Thyroid gland (tissue), 4 donors: Measurements from ENCODE around the gene PHEX. TPM values are rescaled to one million over a fixed set of nuclear protein-coding genes. Genes with fewer than 3 reads are reported as not detected.
A peak's percentile ranks its signal among the peaks of the same experiment; 100 is the strongest.

Experiments used
- DNase-seq, 2 donors: peaks; one replicate each; pipeline ENCODE4 v3.0.0-alpha.2; 2019
- H3K27ac ChIP-seq, 3 donors: fragments of 200-600 bp; sonication (generic); 1 replicate in 2 of 3; 2 replicates in 1 of 3; pipeline ENCODE4 v1.5.1; 2016 to 2019; ENCODE audit warnings: mild to moderate bottlenecking in 1 of 3, moderate library complexity in 1 of 3
- H3K27me3 ChIP-seq: fragments of 200-600 bp; sonication (generic); one replicate; pipeline ENCODE4 v1.5.1; 2019
- H3K36me3 ChIP-seq, 2 donors: fragments of 200-600 bp; sonication (generic); one replicate each; pipeline ENCODE4 v1.5.1; 2016 to 2019
- H3K4me1 ChIP-seq, 2 donors: fragments of 200-600 bp; sonication (generic); one replicate each; pipeline ENCODE4 v1.5.1; 2017 to 2019
- H3K4me3 ChIP-seq, 3 donors: fragments of 200-600 bp; sonication (generic); replicated peaks in 1 of 3; 1 replicate in 2 of 3; 2 replicates in 1 of 3; pipeline ENCODE4 v1.5.1; 2016; ENCODE audit warnings: mild to moderate bottlenecking in 1 of 3
- H3K9me3 ChIP-seq: fragments of 200-600 bp; sonication (generic); one replicate; pipeline ENCODE4 v1.5.1; 2017
- CTCF ChIP-seq, 6 experiments: fragments of 200-600 bp in 3 of 6; fragments of 450-650 bp in 3 of 6; sonication (generic) in 3 of 6; IDR thresholded peaks; one replicate each; pipeline ENCODE4 v1.5.1; 2016 to 2019; ENCODE audit warnings: antibody characterized with exemption in 6 of 6, mild to moderate bottlenecking in 2 of 6, inconsistent platforms in 1 of 6, moderate library complexity in 1 of 6
- POLR2A ChIP-seq, 2 donors: fragments of 450-650 bp; IDR thresholded peaks; one replicate each; pipeline ENCODE4 v1.6.1; 2017; ENCODE audit warnings: antibody characterized with exemption in 2 of 2, mild to moderate bottlenecking in 2 of 2, moderate library complexity in 1 of 2
- WGBS, 2 donors: methylation state at CpG; one replicate each; pipeline ENCODE4 v1.1.5; 2017; 5-methylcytosine and 5-hydroxymethylcytosine counted together
- intact Hi-C: fragments of 100-400 bp; cut with DNase I; formaldehyde crosslinking; loops from one replicate; pipeline ENCODE4 v1.15.1; 2023
- total RNA-seq, 4 donors: library from RNA; depleted of rRNA; stranded (reverse); fragments of >200 nt; gene quantifications; one replicate each; pipeline ENCODE4 v1.2.3, GENCODE V29; 2016

PHEX gene
- total RNA-seq, 4 donors from 2014 or later, result 1.5 to 12.4 (median 5.2) TPM

- 83 to 94% methylated on average over 1 of the region's 1 CpG for WGBS, 2 donors
- intact Hi-C loops, result no loop called here
- H3K4me3 ChIP-seq, result no peak overlapping the region
- no peaks in the 10 kb centered on the region for H3K27me3 ChIP-seq
- no peaks in the 10 kb centered on the region for H3K4me1 ChIP-seq
- H3K27ac ChIP-seq, result no peak overlapping the region
- no peaks in the 10 kb centered on the region for H3K36me3 ChIP-seq
- DNase-seq, result no peak
- TF ChIP-seq CTCF (IDR thresholded peaks at IDR 0.05) (no peak), POLR2A (IDR thresholded peaks at IDR 0.05) (no peak)
- no peaks in the 10 kb centered on the region for H3K9me3 ChIP-seq
These were observed 93.4 kb downstream of the PHEX start for GRCh38 chrX:22125481-22125880.

GRCh38 chrX:22126327-22126726 lies 94.2 kb downstream of the PHEX start:
- Histone ChIP-seq H3K4me1 (no peaks in the 10 kb centered on the region), H3K36me3 (no peaks in the 10 kb centered on the region), H3K27me3 (no peaks in the 10 kb centered on the region), H3K27ac (no peak overlapping the region), H3K9me3 (no peaks in the 10 kb centered on the region), H3K4me3 (no peak overlapping the region)
- 95 to 100% methylated on average over 1 of the region's 1 CpG for WGBS, 2 donors
- intact Hi-C loops, result no loop called here
- DNase-seq, result no peak
- TF ChIP-seq CTCF (IDR thresholded peaks at IDR 0.05) (no peak), POLR2A (IDR thresholded peaks at IDR 0.05) (no peak)

GRCh38 chrX:22128961-22129360 lies 96.8 kb downstream of the PHEX start:
- H3K4me1 ChIP-seq, result no peaks in the 10 kb centered on the region
- no peak overlapping the region for H3K27ac ChIP-seq
- DNase-seq, result no peak
- TF ChIP-seq POLR2A (IDR thresholded peaks at IDR 0.05) (no peak), CTCF (IDR thresholded peaks at IDR 0.05) (no peak)
- H3K27me3 ChIP-seq, result no peaks in the 10 kb centered on the region
- intact Hi-C loops, result no loop called here
- no peaks in the 10 kb centered on the region for H3K9me3 ChIP-seq
- no peaks in the 10 kb centered on the region for H3K36me3 ChIP-seq
- 93 to 95% methylated on average over 4 of the region's 4 CpGs for WGBS, 2 donors
- H3K4me3 ChIP-seq, result no peak overlapping the region

GRCh38 chrX:22134681-22135080 lies 102.6 kb downstream of the PHEX start:
- peaks cover 0 to 14% of the 10 kb centered on the region in 2 donors for H3K4me1 ChIP-seq
- no peaks in the 10 kb centered on the region for H3K36me3 ChIP-seq
- peak in 1 of 2 donors; percentile 7 for DNase-seq
- TF ChIP-seq POLR2A (IDR thresholded peaks at IDR 0.05), result no peak
- peak overlapping the region in 2 of 3 donors; percentile 47 to 59 for H3K27ac ChIP-seq
- no peaks in the 10 kb centered on the region for H3K27me3 ChIP-seq
- intact Hi-C loops, result no loop called here
- 23 to 31% methylated on average over 2 to 4 of the region's 4 CpGs for WGBS, 2 donors
- H3K9me3 ChIP-seq, result no peaks in the 10 kb centered on the region
- H3K4me3 ChIP-seq, result no peak overlapping the region

- Histone ChIP-seq H3K27ac (peak overlapping the region; percentile 27 to 59 (median 47)), H3K9me3 (no peaks in the 10 kb centered on the region), H3K4me1 (peaks cover 3 to 14% of the 10 kb centered on the region in 2 donors), H3K4me3 (no peak overlapping the region), H3K36me3 (no peaks in the 10 kb centered on the region), H3K27me3 (no peaks in the 10 kb centered on the region)
- peak; percentile 62 to 72 for DNase-seq
- intact Hi-C loops, result no loop called here
- WGBS, 2 donors, result 19 to 26% methylated on average over 4 of the region's 4 CpGs
- TF ChIP-seq CTCF (IDR thresholded peaks at IDR 0.05) (no peak), POLR2A (IDR thresholded peaks at IDR 0.05) (no peak)
These were observed 103.1 kb downstream of the PHEX start for GRCh38 chrX:22135171-22135711.
